GM12878 (cell line): ENCODE results near the gene ARGLU1. TPM values are rescaled to one million over a fixed set of nuclear protein-coding genes. Genes with fewer than 3 reads are reported as not detected.

Experiments used
- ATAC-seq: fragments of 200-7000 bp; cut with Tn5 transposase; 3 replicates; pipeline ENCODE4 v1.9.1; 2020; ENCODE audit warnings: mild to moderate bottlenecking, moderate library complexity
- BruUV-seq: library from RNA; stranded (reverse); fragments of 400-500 nt; replicated peaks from 2 replicates; lab custom pipeline; 2021; lab: Mats Ljungman, UMichigan
- CTCF ChIA-PET: fragments of 300-600 bp; sonication (Branson Sonifier 250); formaldehyde crosslinking; extraction: SDS; loops from one replicate; lab custom pipeline; 2021; ENCODE audit warnings: inconsistent platforms; lab: Yijun Ruan, JAX
- POLR2A ChIA-PET: fragments of 350-600 bp; formaldehyde crosslinking; extraction: SDS; loops from one replicate; lab custom pipeline; 2021; ENCODE audit warnings: inconsistent platforms; lab: Charles Lee
- RAD21 ChIA-PET: fragments of 300-600 bp; sonication (Branson Sonifier 250); formaldehyde crosslinking; loops from one replicate; lab custom pipeline; 2023; ENCODE audit warnings: antibody characterized with exemption; ENCODE audit not compliant: unreplicated experiment; lab: Charles Lee
- SMC1A ChIA-PET: fragments of 300-600 bp; sonication (Branson Sonifier 250); formaldehyde crosslinking; loops from one replicate; lab custom pipeline; 2023; ENCODE audit not compliant: unreplicated experiment, uncharacterized antibody; lab: Charles Lee
- DNase-seq: peaks from one replicate; pipeline ENCODE4 v3.0.0-alpha.2; 2011; ENCODE audit warnings: low read depth, low spot score
- FAIRE-seq: peaks from 3 replicates; lab custom pipeline; 2011; peaks lifted over from hg19 to GRCh38; lab: Jason Lieb, UNC
- H2AFZ ChIP-seq: 2 replicates; pipeline ENCODE4 v1.6.0; 2011; ENCODE audit warnings: low read depth, low read length, control low read depth; ENCODE audit not compliant: control insufficient read depth
- H3K27ac ChIP-seq: 2 replicates; pipeline ENCODE4 v1.5.1; 2011; ENCODE audit warnings: control low read depth; ENCODE audit not compliant: control insufficient read depth, insufficient read depth
- H3K27me3 ChIP-seq, 2 experiments: replicated peaks in 1 of 2; 2 replicates each; pipeline versions ENCODE4 v1.6.0 to v1.6.1; 2011; ENCODE audit warnings: low read length in 1 of 2; ENCODE audit not compliant: control insufficient read depth in 2 of 2, insufficient read depth in 2 of 2
- H3K36me3 ChIP-seq, 2 experiments: 2 replicates each; pipeline ENCODE4 v1.5.1; 2011; ENCODE audit warnings: low read length in 1 of 2; ENCODE audit not compliant: control insufficient read depth in 2 of 2, insufficient read depth in 2 of 2
- H3K4me1 ChIP-seq: 2 replicates; pipeline ENCODE4 v1.6.1; 2011; ENCODE audit warnings: mild to moderate bottlenecking, low read length, moderate library complexity, mixed read lengths; ENCODE audit not compliant: control insufficient read depth, insufficient read depth
- H3K4me2 ChIP-seq: 2 replicates; pipeline ENCODE4 v1.6.0; 2011; ENCODE audit warnings: control low read depth; ENCODE audit not compliant: control insufficient read depth, insufficient read depth
- H3K4me3 ChIP-seq: fragments of 200-600 bp; sonication (generic); 2 replicates; pipeline ENCODE4 v1.5.1; 2016
- H3K79me2 ChIP-seq: 2 replicates; pipeline ENCODE4 v1.6.0; 2011; ENCODE audit warnings: low read length; ENCODE audit not compliant: control insufficient read depth, insufficient read depth
- H3K9ac ChIP-seq: 2 replicates; pipeline ENCODE4 v1.8.0; 2011; ENCODE audit warnings: low read length, control low read depth, mixed read lengths; ENCODE audit not compliant: control insufficient read depth, insufficient read depth
- H3K9me3 ChIP-seq: replicated peaks from 3 replicates; pipeline ENCODE4 v1.5.1; 2011; ENCODE audit warnings: mild to moderate bottlenecking, low read length; ENCODE audit not compliant: control insufficient read depth, insufficient read depth
- H4K20me1 ChIP-seq: 2 replicates; pipeline ENCODE4 v1.6.0; 2011; ENCODE audit not compliant: control insufficient read depth, insufficient read depth
- CBX3 ChIP-seq: fragments of 200-600 bp; sonication (generic); IDR thresholded peaks from 2 replicates; pipeline ENCODE4 v1.6.1; 2016; ENCODE audit warnings: low read depth, borderline replicate concordance
- CHD4 ChIP-seq: fragments of 200-600 bp; sonication (generic); IDR thresholded peaks from 2 replicates; pipeline ENCODE4 v1.6.1; 2016; ENCODE audit warnings: mild to moderate bottlenecking
- CTCF ChIP-seq, 3 experiments: IDR thresholded peaks in 2 of 3; conservative IDR thresholded peaks in 1 of 3; 2 replicates each; pipeline ENCODE4 v1.5.1; 2011; ENCODE audit warnings: low read depth in 3 of 3, low read length in 3 of 3, mild to moderate bottlenecking in 3 of 3, control low read depth in 2 of 3, moderate library complexity in 2 of 3, inconsistent platforms in 1 of 3, mixed read lengths in 1 of 3; ENCODE audit not compliant: control insufficient read depth in 2 of 3, insufficient read depth in 1 of 3; ENCODE audit errors: extremely low read depth in 1 of 3
- MEF2B ChIP-seq: fragments of 450-650 bp; IDR thresholded peaks from 2 replicates; pipeline ENCODE4 v1.6.1; 2018; ENCODE audit warnings: mild to moderate bottlenecking, moderate library complexity; ENCODE audit not compliant: partially characterized antibody, poor library complexity, severe bottlenecking
- MXI1 ChIP-seq: fragments of 150-350 bp; IDR thresholded peaks from 2 replicates; pipeline ENCODE4 v1.6.1; 2011; ENCODE audit warnings: low read depth, mild to moderate bottlenecking, inconsistent platforms, low read length, improper control_type of control experiment
- MYB ChIP-seq: fragments of 150-350 bp; IDR thresholded peaks from 2 replicates; pipeline ENCODE4 v1.6.1; 2014; ENCODE audit warnings: mild to moderate bottlenecking, low read depth, low read length, borderline replicate concordance
- MYC ChIP-seq: IDR thresholded peaks from 2 replicates; pipeline ENCODE4 v1.6.1; 2011; ENCODE audit warnings: mild to moderate bottlenecking, low read length, moderate library complexity, inconsistent platforms; ENCODE audit not compliant: insufficient read depth, insufficient replicate concordance, insufficient read length, severe bottlenecking
- RAD21 ChIP-seq: IDR thresholded peaks from 2 replicates; pipeline ENCODE4 v1.6.1; 2011; ENCODE audit warnings: mild to moderate bottlenecking, low read depth, low read length, moderate library complexity; ENCODE audit not compliant: insufficient read depth
- SMC3 ChIP-seq: IDR thresholded peaks from 2 replicates; pipeline ENCODE4 v1.6.1; 2011; ENCODE audit warnings: low read length, improper control_type of control experiment, borderline replicate concordance
- WGBS: methylation state at CpG from one replicate; pipeline ENCODE4 v1.1.6; 2016; ENCODE audit warnings: low lambda C conversion rate; ENCODE audit not compliant: insufficient replicate concordance, insufficient coverage; ENCODE audit errors: missing lambda C conversion rate; 5-methylcytosine and 5-hydroxymethylcytosine counted together
- in situ Hi-C: fragments of 300-500 bp; cut with MboI; formaldehyde crosslinking; loops from 9 replicates; pipeline ENCODE4 v1.14.3; 2018; ENCODE audit warnings: mixed read lengths
- intact Hi-C: fragments of 100-400 bp; cut with micrococcal nuclease; formaldehyde crosslinking; loops from one replicate; pipeline ENCODE4 v1.14.2; 2022; ENCODE audit not compliant: unreplicated experiment
- polyA plus RNA-seq, 11 experiments: library from polyadenylated mRNA; depleted of rRNA in 4 of 11; unstranded in 6 of 11; stranded (reverse) in 5 of 11; fragments of >200 nt; fragmentation: Nextera tagmentation in 4 of 11; fragmentation: Illumina TruSeq in 1 of 11; extraction: Ambion mirVana in 4 of 11; extraction: Trizol in 1 of 11; gene quantifications; 1 replicate in 1 of 11; 2 replicates in 10 of 11; pipeline versions ENCODE4 v1.2.1 to v1.2.3, GENCODE V29; 2011 to 2016; ENCODE audit warnings: inconsistent platforms in 2 of 11, missing spikeins in 2 of 11, low read depth in 1 of 11
- total RNA-seq, 4 experiments: library from RNA; depleted of rRNA in 3 of 4; stranded (reverse); fragments of >200 nt in 3 of 4; fragmentation: Illumina TruSeq in 1 of 4; extraction: Trizol in 1 of 4; gene quantifications; 2 replicates each; pipeline versions ENCODE4 v1.2.1 to v1.2.3, GENCODE V29; 2013 to 2021

ARGLU1 gene
- total and polyA plus RNA-seq, 10 of the 15 experiments (the other 5 are each of a cell fraction or from before 2014, with no cell fraction given), result 47.1 to 197 (median 98.3) TPM

- FAIRE-seq, result no peak
- Histone ChIP-seq H2AFZ (no peak overlapping the region), H3K9me3 (no peaks in the 10 kb centered on the region), H4K20me1 (no peaks in the 10 kb centered on the region), H3K4me1 (no peaks in the 10 kb centered on the region), H3K9ac (no peak overlapping the region), H3K79me2 (no peaks in the 10 kb centered on the region), H3K36me3 (no peaks in the 10 kb centered on the region), H3K4me2 (no peak overlapping the region), H3K4me3 (no peak overlapping the region), H3K27me3 (peaks cover 0 to 2% of the 10 kb centered on the region in 2 experiments; a peak in 1 of 4 replicates)
- ChIA-PET CTCF (interaction anchor here (1.2 to 1.5 kb wide), 2 partner anchors 16 to 435 kb away, joined by 3 read pairs; no protein-coding TSS in a partner anchor), POLR2A (no interaction called here), RAD21 (no interaction called here), SMC1A (interaction anchor here (0.6 to 1.3 kb wide), 4 partner anchors 11 to 427 kb away, joined by 3 to 4 read pairs (median 4); no protein-coding TSS in a partner anchor)
- intact Hi-C loops (no loop called here), in situ Hi-C loops (no loop called here)
- BruUV-seq, result no TSS peak
- 23% methylated on average over 12 of the region's 12 CpGs for WGBS
- TF ChIP-seq RAD21 (0 out of 2 replicates have a peak, but pooled peaks have one; percentile 22), CHD4 (no peak), MYC (no peak), MEF2B (no peak), CBX3 (no peak), MXI1 (no peak), SMC3 (peak; percentile 40; the same call in 1 of the 2 replicates), MYB (no peak), CTCF (IDR thresholded peaks at IDR 0.05 in 2 of 3, conservative IDR thresholded peaks at IDR 0.05 in 1 of 3; ENCODE audit: control insufficient read depth in 2 of 3, extremely low read depth in 1 of 3, insufficient read depth in 1 of 3, low read depth in 3 of 3, low read length in 3 of 3) (peak in 1 of 3 experiments; percentile 29; a peak in 2 of 6 replicates)
- TF ChIP-seq, all 136 proteins: peak for 3
- no peak overlapping the region for H3K27ac ChIP-seq
- no peak for DNase-seq
- ATAC-seq, result no peak
Measured at GRCh38 chr13:106520251-106521054, 47.5 kb downstream of the ARGLU1 start.
